GM21786 (cell line): ENCODE measurements around the gene METTL13.

Experiments used
- ATAC-seq: cut with Tn5 transposase; IDR thresholded peaks from one replicate; pipeline ENCODE4 v1.9.1; 2021; ENCODE audit not compliant: unreplicated experiment

METTL13 gene

DNA sequence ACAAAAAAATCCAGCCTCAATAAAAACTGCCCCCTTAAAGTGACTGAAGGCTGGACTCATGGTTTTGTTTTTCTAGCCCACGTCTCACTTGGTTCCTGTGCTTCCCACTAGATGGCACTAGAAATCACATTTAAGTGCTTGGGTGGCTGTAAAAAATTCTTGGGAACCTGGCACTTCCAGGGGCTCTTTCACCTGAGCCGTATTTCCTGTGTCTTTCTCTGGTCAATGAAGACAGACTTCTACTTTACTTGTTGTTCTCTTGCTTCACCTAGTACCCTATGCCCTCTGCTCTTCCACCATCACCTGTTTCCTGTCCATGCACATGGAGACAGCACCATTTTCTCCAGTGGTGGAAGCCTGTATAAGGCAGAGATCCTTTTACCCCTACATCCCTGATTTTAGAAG, 20.0 kb downstream of the METTL13 start:
- ATAC-seq: no peak

DNA sequence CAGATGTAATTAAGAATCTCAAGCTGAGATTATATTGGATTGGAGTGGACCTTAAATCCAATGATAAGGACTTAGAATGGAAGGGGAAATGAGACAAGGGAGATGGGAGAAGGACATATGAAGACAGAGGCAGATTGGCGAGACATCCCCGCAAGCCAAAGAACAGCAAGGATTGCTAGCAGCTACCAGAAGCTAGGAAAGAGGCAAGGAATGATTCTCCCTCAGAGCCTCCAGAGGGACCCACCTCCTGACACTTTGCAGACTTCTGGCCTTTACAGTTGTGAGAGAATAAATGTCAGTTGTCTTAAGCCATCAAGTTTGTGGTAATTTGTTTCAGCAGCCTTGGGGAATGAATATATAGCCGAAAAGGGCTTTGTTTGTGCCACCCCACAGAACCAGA, 20.7 kb downstream of the METTL13 start:
- ATAC-seq: no peak

DNA sequence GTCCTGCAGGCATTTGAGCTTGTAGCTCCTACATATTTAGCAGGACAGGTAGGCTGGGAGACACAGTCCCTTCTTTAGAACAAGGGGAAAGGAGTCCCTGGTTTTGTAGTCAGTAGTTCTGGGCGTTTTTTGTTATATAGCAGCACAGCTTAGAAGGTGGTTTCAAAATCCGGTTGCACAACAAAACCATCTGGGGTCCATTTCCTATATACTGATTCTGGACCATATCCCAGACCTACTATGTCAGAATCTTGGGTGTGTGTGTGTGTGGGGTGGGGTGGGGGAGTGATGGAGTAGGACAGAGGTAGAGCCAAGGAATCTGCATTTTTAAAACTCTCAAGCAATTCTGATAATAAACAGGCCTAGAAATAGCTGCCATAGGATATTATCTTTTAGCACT, 21.6 kb downstream of the METTL13 start:
- ATAC-seq: no peak

DNA sequence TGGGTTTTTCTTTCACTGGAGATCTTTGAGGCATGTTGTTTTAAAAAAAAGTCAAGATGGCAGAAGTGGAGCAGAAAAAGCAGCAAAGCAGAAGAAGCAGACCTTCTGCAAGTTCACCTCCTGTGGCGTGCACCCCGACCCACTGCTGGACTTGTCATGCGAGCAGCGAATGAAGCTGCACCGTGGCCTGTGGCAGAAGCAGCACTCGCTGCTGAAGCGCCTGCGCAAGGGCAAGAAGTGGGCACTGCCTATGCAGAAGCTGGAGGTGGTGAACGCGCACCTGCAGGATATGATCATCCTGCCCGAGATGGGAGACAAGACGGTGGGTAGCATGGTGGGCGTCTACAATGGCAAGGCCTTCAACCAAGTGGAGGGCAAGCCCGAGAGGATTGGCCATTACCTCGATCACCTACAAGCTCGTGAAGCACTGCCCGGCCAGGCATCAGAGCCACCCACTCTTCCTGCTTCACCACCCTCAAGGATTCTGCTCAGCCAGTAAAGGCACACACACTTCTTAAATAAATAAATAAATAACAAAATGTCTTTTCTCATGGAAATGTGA, 22.1 kb downstream of the METTL13 start:
- no peak for ATAC-seq

DNA sequence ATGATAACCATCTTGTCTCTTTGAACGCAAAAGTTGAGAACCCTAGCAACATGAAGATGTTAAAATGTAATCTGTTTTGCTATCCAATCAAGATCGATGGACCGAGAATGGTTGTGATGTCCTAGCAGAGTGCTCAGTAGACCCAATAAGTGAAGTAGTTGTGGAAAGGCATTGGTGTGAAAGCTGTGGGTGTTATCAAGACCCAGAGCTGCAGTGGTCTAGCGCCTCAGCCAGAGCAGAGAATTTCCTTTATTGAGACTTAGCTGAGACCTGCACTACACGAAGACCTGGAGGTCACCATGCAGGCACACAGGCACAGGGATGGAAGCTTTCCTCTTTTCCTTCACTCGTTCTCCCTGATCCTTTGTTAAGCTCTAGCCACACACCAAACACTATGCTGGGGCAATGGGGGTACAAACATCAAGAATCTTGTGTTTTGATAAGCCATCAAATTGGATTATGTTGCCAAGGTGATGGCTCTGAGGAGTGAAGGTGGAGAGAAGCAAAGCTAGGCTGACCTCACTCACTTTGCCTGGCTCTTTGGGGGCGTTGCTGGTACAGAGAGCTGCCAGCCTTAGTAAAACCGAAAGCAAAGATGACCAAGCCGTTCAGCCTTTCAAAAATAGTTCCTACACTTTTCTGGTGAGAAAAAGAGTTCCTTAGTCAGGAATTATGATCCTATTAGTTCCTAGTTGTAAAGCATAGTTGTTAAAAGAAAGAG, 24.1 kb downstream of the METTL13 start:
- peak; percentile 87 for ATAC-seq

DNA sequence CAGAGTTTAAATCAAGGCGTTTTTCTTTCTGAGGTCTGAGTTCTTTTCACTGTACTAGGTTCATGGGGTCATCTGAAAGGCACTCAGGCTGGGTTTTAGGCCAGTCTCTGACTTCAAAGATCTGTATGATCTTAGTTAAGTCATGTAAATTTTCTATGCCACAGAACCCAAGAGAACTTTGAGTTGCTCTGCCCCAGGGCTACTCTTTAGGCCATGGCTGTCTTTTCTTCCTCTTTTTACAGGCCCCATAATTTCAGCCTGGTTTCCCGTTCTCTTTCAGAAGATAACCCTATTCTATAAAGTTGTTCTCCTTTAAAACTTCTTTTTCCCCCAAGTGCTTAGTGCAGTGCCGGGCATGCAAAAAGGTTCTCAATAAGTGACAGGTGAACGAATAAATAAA, 26.1 kb downstream of the METTL13 start:
- no peak for ATAC-seq

DNA sequence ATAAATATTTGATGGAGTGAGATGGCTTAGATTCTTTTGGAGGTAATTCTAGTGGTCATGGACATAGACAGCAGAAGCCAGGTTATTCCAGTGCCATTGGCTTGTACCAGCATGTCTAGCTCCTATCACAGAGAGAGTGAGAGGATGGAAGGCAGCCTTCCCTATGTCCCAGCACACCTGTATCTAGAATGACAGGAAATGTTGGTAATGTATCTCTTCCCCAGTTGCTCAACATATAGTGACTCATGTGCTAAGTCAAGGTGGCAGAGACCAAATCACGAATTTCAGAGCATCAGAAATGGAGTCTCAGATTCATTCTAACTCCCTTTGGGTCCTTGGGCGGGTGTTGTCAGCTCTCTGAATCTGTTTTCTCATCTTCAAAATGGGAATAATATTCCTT, 28.4 kb downstream of the METTL13 start:
- ATAC-seq: no peak

DNA sequence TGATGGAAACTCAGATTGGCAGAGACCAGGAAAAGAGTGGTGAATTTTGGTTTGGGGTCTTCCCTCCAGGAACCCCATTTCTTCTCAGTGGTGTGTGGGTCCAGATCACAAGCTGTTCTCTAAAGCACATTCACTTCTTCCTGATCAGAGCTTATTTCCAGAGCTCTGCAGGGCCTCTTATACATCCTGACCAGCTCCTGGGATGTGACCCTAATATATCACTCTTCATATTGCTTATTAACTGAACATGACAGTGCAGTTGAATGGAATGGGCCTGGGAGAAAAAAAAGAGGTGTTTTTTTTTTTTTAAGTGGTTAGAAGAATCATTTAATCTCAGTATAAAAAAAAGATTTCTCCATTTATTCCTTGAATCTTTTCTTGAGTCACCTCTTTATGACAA, 30.2 kb downstream of the METTL13 start:
- ATAC-seq: no peak

DNA sequence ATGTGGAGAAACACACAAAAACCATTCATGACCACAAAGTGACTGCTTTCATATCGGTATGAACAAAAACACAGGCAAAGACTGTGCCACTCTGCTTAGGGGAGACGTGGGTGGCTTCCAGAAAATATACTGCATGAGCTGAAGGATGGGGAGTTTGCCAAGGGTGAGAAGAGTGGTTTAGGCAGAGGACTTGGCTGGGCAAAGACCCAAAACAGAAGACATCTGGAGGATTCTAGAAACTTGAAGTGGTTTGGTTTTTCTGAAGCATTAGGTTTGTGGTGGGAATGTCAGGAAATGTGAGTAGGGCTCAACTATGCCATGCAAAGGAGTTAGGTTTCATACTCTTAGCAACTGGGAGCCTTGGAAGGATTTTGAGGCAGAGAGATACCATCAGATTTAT, 33.2 kb downstream of the METTL13 start:
- ATAC-seq: no peak

DNA sequence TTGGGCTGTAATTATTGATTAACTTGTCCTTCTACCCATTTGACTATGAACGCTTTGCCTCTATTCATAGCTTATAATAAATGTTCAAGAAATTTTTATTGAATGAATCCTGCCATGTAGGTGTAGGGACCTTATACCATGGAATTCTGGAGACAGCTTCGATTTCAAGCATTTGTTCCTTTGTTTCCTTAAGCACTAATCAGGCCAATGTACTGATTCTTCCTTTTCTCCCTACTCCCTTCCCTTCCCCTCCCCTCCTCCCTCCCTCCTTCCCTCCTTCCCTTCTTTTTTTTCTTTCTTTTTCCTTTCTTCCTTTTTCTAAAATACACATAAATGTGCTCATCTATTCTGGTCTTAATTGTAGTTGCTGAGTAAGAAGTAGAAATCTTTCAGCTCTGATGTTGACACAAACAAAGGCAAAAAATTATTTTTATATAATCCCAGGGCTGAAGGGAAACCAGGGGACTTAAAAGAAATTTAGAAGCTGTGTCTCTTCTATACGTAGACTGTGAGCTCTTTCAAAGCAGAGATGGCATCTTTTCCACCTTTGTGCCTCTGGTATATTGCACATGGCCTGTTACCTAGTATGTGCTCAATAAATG, 34.9 kb downstream of the METTL13 start:
- no peak for ATAC-seq

DNA sequence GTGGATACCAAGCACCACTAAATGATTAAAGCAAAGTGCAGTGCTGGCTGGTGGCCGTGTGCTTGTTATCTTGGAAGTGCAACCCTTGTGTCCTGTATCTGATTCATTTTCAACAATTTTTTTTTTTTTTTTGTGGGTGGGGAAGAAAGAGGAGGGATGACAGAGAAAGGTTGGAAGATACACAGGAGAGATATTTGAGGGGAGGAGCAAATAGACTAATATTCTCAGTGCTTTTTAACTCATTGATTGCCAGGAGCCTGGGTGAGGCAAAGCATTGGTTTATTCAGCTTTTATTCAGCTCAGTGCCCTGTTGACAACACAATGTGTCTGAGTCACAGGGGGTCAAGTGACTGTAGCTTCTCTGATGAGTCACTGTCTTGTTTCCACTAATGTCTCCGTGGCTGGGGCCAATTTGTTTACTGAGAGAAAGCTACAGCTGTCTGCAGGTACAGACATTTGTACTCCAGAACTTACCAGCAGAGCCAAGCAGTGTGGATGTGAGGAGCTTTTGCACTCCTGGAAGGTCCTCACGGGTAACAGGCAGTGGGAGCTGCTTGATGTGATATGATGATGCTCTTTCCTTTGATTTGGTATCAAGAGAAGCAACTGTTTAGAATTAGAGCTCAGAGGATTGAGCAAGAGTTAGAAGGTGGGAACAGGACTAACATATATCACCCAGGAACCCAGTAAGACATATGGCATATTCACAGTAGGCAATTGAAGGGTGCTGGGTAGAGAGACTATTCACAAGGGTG, 36.2 kb downstream of the METTL13 start:
- ATAC-seq: peak; percentile 87

DNA sequence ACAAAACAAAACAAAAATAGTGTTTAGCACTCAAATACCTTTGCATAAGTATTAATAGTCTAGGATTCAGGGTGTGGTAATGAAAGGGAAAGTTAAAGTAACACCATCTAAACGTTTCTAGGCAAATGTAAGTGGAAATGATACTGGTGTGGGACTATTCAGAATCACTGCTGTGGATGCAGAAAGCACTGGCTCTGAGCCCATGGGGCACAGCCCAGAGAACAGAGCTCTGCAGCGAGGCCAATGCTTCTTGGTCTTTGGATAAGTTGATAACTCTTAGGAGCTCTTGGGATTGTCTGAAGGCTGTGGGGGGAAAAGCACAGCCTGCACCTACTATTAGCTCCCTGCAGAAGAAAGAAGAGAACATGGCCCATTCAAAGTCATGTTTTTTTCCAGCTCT, 38.5 kb downstream of the METTL13 start:
- no peak for ATAC-seq

DNA sequence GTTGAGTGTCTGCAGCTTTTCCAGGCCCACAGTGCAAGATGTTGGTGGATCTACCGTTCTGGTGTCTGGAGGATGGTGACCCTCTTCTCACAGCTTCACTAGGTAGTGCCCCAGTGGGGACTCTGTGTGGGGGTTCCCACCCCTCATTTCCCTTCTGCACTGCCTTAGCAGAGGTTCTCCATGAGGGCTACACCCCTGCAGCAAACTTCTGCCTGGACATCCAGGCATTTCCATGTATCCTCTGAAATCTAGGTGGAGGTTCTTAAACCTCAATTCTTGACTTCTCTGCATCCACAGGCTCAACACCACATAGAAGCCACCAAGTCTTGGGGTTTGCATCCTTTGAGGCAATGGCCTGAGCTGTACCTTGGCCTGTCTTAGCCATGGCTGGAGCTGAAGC, 45.5 kb downstream of the METTL13 start:
- no peak for ATAC-seq

DNA sequence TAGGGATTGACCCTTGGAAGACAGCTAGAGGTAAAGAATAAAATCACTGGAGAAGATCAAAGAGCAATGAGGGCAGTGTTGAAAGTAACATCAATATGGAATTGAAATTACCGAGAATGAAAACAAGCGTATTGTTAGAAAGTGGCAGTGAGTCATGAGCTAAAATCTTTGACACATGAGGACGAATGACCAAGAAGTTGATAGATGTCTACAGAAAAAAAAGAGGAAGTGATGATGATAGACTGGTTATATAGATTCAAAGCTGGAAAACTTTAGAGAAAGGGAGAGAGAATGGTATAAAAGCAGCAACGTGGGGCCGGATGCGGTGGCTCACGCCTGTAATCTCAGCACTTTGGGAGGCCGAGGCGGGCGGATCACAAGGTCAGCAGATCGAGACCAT, 47.3 kb downstream of the METTL13 start:
- ATAC-seq: no peak

DNA sequence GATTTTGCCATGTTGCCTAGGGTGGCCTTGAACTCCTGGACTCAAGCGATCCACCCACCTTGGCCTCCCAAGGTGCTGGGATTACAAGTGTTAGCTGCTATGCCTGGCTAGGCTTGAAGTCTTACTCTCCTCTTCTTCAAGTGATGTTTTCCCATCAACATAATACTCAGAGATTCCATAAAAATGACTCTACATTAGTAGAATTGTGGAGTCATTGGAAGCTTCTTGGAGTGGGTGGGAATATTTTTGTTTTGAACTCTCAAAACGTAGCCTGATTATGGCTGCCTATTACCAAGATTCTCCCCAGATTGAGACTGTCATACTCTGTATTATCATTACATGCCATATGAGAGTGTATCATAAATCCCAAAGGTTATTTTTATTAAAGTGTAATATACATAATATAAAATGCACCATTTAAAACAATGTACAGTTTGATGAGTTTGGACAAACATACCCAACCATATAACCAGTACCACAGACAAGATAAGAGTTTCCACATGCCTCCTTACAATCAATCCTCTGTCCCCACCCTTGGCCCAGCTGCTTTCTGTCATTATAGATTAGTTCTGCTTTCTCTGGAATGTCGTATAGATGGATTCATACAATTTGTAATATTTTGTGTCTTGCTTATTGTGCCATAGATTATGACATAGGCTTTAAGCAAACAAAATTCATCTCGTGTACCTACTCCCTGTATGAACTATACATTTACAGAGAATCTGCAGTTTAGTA, 51.8 kb downstream of the METTL13 start:
- ATAC-seq: no peak

DNA sequence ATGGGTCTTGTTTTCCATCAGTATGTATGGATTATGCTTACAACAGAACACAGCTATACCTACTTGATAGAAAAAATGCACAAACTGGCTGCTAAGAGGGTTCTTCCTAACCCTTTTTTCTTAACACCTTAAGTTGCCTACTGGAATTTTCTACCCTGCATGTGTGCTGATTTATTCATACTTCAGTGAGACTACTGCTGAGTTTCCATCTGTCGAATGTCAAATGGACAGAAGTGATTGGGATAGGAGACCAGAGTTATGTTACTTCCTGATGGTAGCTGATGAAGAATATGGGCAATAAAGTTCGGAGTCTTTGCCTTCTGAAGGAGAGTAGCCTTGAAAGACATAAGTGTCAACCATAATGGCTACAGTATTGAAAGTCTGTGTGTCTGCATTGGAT, 53.4 kb downstream of the METTL13 start:
- ATAC-seq: no peak

DNA sequence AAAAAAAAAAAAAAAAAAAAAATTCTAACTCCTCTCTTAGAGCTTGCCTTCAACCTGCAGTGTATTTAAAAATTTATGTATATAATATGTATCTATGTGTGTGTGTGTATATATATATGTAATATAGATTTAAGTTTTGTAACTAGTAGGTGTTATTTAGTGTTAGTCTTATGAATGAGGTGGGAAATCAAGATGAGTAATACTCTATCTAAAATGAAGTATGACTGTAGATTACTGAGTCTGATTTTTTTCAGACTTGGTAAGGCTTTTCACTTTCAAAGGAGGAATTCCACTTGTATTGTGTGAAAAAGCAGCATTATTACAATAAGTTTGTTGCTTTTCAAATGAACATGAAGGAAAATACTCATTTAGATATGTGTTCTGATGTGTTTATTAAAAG, 54.4 kb downstream of the METTL13 start:
- ATAC-seq: no peak

DNA sequence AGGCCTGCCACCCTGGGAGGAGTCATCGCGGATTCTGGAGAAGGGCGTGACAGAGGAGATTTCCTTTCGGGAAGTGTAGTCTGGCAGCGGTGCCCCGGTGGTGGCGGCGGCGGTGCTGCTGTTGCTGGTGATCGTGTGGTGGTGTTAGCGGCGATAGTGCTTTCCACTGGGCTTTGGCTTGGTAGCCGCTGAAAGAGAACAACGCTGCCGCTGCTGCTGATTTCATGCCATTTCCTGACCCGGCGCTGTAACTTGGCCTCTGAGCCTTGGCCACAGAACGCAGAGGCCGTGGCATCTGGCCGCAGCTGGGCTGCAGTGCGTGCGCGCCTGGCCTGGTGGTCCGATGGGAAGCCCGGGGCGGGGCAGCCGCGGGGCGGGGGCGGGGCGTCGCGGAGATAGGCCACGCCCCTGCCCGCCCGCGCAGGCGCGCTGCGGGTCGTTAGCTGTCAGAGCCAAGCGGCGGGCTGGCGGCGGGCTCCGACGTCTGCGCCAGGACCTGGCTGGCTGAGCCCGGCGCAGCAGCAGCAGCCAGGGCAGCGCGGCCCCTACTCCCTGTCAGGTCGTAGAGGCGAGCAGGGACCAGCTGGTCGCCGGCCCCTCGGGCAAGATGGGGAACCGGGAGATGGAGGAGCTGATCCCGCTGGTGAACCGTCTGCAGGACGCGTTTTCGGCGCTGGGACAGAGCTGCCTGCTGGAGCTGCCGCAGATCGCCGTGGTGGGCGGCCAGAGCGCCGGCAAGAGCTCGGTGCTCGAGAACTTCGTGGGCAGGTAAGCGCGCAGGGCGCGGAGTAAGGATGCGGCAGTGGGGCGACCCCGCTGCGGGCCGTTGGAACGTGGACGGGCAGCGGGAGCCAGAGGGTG, 59.8 kb downstream of the METTL13 start, which contains the start of gene DNM3:
Gene DNM3 (plus strand): TSS at position 449 of the 861 bp plus-strand sequence. CDS start 159 bp downstream, at position 608.
- ATAC-seq: peak; percentile 84

DNA sequence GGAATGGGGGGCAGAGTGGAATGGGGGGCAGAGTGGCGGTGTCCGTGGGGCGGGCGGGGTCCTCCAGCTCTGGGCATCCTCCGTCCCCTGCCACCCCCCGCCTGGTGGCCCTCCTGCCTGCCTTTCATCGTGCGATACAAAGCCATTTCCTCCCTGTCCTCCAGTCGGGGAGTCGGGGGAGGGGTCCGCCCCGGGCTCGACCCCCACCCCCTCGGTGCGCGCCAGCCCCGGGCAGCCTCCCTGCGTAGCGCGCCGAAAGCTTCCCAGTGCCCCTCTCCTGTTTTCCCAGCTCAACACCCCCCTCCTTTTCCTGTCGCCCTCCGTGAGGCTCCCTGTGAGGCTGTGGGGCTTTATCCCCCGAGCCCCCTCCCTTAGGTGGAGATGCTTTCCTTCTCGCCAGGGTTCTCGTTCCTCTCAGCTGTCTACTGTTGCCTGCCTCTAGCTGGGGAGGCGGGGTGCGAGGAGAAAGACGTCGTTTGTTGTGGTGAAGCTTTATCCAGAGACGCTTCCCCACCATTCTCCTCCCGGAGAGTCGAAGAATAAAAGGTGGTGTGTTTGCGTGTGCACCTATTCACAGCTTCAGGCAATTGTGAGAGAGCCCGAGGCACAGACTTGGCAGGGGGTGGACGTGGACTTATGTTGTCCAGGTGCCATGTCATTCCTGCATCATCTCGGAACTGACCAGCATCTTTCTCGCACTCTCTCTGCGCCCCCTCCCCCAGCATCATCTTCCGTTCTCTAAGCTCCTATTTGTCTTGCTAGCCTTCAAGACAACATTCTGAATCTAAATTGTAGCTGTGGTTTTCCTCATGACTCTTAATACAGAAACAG, 60.7 kb downstream of the METTL13 start:
- no peak for ATAC-seq
